Measurements from ENCODE around the gene PLPPR3. TPM values are rescaled to one million over a fixed set of nuclear protein-coding genes. Genes with fewer than 3 reads are reported as not detected.

The PLPPR3 gene
- total and polyA plus RNA-seq, 12 donors: 0.08 to 1.7 (median 0.14) TPM; not detected in 7

GRCh38 chr19:795073-795611 lies 26.6 kb downstream of the PLPPR3 start:
- TF ChIP-seq POLR2A (IDR thresholded peaks at IDR 0.05): no peak
- no peak for TF ChIP-seq CTCF (IDR thresholded peaks at IDR 0.05)

DNA sequence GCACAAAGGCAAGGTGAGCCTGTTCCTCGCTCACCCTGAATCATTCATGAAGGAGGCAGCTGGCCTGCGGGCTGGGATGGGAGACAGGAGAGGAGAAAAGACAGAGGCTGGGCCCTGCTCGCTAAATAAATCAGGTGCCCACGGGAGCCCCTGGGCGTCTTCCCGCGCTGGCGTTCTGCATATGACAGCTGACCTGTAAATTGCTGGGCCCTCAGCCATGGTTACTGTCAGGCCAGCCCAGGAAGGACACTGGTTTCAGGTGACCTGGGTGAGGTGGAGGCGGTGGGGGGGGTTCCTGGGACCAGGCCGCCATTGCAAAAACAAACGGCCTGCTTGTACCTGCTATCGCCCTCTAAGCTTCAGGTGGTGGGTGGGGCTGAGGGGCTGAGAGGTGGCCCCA lies 27.9 kb downstream of the PLPPR3 start:
- Histone ChIP-seq H3K36me3 (replicated peaks in 1 of 2) (no peaks in the 10 kb centered on the region), H3K27me3 (no peaks in the 10 kb centered on the region), H3K4me3 (no peak overlapping the region), H3K27ac (no peak overlapping the region), H3K4me1 (replicated peaks in 1 of 2) (peaks cover 6 to 21% of the 10 kb centered on the region in 2 donors), H3K9me3 (replicated peaks in 1 of 3) (no peaks in the 10 kb centered on the region)
- DNase-seq: peak in 1 of 7 donors; percentile 24
- no peak for TF ChIP-seq CTCF (IDR thresholded peaks at IDR 0.05)
- no peak for TF ChIP-seq POLR2A (IDR thresholded peaks at IDR 0.05)
- WGBS, 4 donors: 94 to 98% (median 95%) methylated on average over 10 to 12 of the region's 12 CpGs
- intact Hi-C loops (cut with DNase I): no loop called here

More at GRCh38 chr19:795073-795611, 26.6 kb downstream of the PLPPR3 start:
- Histone ChIP-seq H3K36me3 (replicated peaks in 1 of 2) (peaks cover 0 to 2% of the 10 kb centered on the region in 2 donors), H3K9me3 (replicated peaks in 1 of 3) (no peaks in the 10 kb centered on the region), H3K4me1 (replicated peaks in 1 of 2) (peaks cover 19 to 23% of the 10 kb centered on the region in 2 donors), H3K27ac (peak overlapping the region in 2 of 5 donors; percentile 8 to 87), H3K4me3 (no peak overlapping the region), H3K27me3 (no peaks in the 10 kb centered on the region)
- 81 to 96% (median 87%) methylated on average over 8 to 28 of the region's 28 CpGs for WGBS, 4 donors
- intact Hi-C loops (cut with DNase I): no loop called here
- peak in 2 of 7 donors; percentile 23 to 43 for DNase-seq

DNA sequence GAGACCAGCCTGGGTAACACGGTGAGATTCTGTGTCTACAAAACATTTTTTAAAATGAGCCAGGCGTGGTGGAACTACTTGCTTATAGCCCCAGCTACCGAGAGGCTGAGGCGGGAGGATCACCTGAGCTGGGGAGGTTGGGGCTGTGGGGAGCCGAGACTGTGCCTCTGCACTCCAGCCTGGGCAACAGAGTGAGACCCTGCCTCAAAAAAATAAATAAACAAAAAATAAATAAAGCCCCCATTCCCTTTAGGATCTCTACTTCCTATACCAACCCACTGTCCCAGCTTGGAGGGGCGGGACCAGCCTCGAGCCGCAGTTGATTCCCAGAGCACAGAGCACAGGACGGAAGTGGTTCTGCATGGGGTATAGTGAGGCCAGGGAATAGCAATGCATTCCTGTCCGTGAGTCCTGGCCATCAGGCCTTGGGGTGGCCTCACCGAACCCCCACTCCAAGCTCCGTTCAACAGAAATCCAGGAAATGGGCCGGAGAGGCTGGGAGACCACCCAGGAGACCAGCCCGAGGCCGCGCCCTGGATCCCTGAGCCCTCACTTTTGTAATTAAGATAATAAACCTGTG lies 29.4 kb downstream of the PLPPR3 start:
- Histone ChIP-seq H3K36me3 (replicated peaks in 1 of 2) (no peaks in the 10 kb centered on the region), H3K4me3 (no peak overlapping the region), H3K27me3 (no peaks in the 10 kb centered on the region), H3K4me1 (replicated peaks in 1 of 2) (peaks cover 6 to 23% of the 10 kb centered on the region in 2 donors), H3K27ac (peak overlapping the region in 3 of 5 donors; percentile 26 to 81 (median 34)), H3K9me3 (replicated peaks in 1 of 3) (no peaks in the 10 kb centered on the region)
- TF ChIP-seq CTCF (IDR thresholded peaks at IDR 0.05): no peak
- TF ChIP-seq POLR2A (IDR thresholded peaks at IDR 0.05): no peak
- intact Hi-C loops (cut with DNase I): no loop called here
- DNase-seq: peak in 2 of 7 donors; percentile 32 to 34
- 73 to 89% (median 82%) methylated on average over 8 to 16 of the region's 16 CpGs for WGBS, 4 donors

DNA sequence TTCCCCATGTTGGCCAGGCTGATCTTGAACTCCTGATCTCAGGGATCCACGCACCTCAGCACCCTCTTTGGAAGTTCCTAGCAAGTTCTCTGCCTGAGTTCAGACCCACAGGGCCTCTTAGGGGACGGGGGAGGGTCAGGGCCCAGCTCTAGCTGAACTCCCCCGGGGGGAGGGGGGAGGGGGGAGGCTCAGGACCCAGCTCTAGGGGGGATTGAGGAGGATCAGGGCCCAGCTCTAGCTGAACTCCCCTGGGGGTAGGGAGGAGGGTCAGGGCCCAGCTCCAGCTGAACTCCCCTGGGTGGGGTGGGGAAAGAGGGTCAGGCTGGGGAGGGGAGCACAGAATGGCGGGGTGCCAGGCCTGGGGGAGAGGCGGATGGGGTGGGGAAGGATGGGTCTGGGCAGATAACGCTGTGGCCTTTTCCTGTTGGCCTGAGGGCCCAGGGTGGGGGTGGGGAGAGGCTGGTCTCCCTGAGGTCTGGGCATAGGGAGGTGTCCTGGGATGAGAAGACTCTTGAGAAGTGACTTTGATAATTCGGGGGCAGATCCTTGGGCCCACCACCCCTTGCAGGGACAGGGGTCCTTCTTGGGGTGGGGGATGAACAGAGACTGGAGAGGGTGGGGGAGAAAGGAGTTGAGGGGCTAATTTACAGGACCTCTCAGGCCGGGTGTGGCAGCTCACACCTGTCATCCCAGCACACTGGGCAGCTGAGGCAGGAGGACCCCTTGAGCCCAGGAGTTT lies 30.0 kb downstream of the PLPPR3 start:
- Histone ChIP-seq H3K27ac (peak overlapping the region in 3 of 5 donors; percentile 26 to 81 (median 38)), H3K9me3 (replicated peaks in 1 of 3) (no peaks in the 10 kb centered on the region), H3K4me1 (replicated peaks in 1 of 2) (peaks cover 6 to 23% of the 10 kb centered on the region in 2 donors), H3K27me3 (no peaks in the 10 kb centered on the region), H3K36me3 (replicated peaks in 1 of 2) (no peaks in the 10 kb centered on the region), H3K4me3 (no peak overlapping the region)
- 56 to 81% (median 63%) methylated on average over 4 to 8 of the region's 8 CpGs for WGBS, 4 donors
- peak in 1 of 7 donors; percentile 25 for DNase-seq
- intact Hi-C loops (cut with DNase I): no loop called here
- TF ChIP-seq CTCF (IDR thresholded peaks at IDR 0.05) (no peak), POLR2A (IDR thresholded peaks at IDR 0.05) (no peak)
